Measurements from ENCODE around the gene CDR2.

DNA sequence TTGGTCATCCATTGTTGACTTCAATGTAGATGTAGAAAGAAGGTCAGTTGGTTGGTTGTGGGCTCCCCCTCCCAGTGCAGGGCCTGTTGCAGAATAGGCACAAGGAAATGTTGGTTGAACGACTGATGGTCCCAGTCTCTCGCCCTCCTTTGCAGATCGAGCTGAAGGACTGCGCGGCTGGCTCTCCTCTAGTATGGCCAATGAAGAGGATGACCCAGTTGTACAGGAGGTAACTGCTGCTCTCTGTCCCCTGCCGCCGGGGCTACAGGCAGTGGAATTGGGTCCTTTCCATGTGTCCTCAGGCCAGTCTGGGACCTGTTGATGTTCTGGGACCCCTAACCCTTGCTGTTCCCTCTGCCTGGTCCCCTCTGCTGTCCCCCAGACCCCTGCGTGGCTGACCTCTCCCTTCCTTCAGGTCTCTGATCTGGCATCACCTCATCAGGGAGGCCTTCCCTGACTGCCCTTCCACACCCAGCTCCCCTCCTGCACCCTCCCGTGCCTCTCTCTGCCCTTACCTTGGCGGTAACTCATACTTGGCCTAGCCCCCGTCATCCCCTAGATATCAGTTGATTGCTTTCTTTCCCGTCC is 71.5 kb downstream of the CDR2 start:
- TF ChIP-seq ZNF384 (IDR thresholded peaks at IDR 0.05) = no peak
- no peak for TF ChIP-seq ELF4 (IDR thresholded peaks at IDR 0.05)
- TF ChIP-seq SP1 (IDR thresholded peaks at IDR 0.05) = no peak
- TF ChIP-seq ARNT (IDR thresholded peaks at IDR 0.05) = no peak
- no peak for TF ChIP-seq FOXK2 (IDR thresholded peaks at IDR 0.05)
- TF ChIP-seq FOXM1 (IDR thresholded peaks at IDR 0.05; ENCODE audit: borderline replicate concordance) = no peak
